ENCODE measurements around the gene ZFTA.
A peak's percentile ranks its signal among the peaks of the same experiment; 100 is the strongest.

The ZFTA gene

GRCh38 chr11:63749624-63750023 is 19.0 kb downstream of the ZFTA start:
- no peak for DNase-seq (ENCODE audit: low read depth in 2 of 2)

- no peak for DNase-seq (ENCODE audit: low read depth in 2 of 2)
These were observed 21.6 kb downstream of the ZFTA start for GRCh38 chr11:63747011-63747410.

GRCh38 chr11:63745304-63746170 is 23.0 kb downstream of the ZFTA start:
- DNase-seq (ENCODE audit: low read depth in 2 of 2), result no peak

GRCh38 chr11:63738720-63739360 is 29.7 kb downstream of the ZFTA start:
- DNase-seq (ENCODE audit: low read depth in 2 of 2), result peak; percentile 27 to 35

- no peak for DNase-seq (ENCODE audit: low read depth in 2 of 2)
These were observed 30.9 kb downstream of the ZFTA start for GRCh38 chr11:63737718-63738117.

- DNase-seq (ENCODE audit: low read depth in 2 of 2), result no peak
These were observed 31.7 kb downstream of the ZFTA start for GRCh38 chr11:63736864-63737263.

GRCh38 chr11:63729326-63729725 is 39.2 kb downstream of the ZFTA start:
- no peak for DNase-seq (ENCODE audit: low read depth in 2 of 2)

- no peak for DNase-seq (ENCODE audit: low read depth in 2 of 2)
These were observed 48.0 kb downstream of the ZFTA start for GRCh38 chr11:63720611-63721010.

GRCh38 chr11:63719987-63720386 is 48.6 kb downstream of the ZFTA start:
- no peak for DNase-seq (ENCODE audit: low read depth in 2 of 2)

- DNase-seq (ENCODE audit: low read depth in 2 of 2), result no peak
These were observed 49.6 kb downstream of the ZFTA start for GRCh38 chr11:63719001-63719400.
